Lung microvascular endothelial cell (primary cell): ENCODE measurements around the gene FAM177B. TPM values are rescaled to one million over a fixed set of nuclear protein-coding genes. Genes with fewer than 3 reads are reported as not detected.
"Not testable (repeated sequence)": the region's sequence is repeated elsewhere in the genome, so short reads cannot be mapped to it uniquely, and the experiment has no call there.

Experiments
- DNase-seq, 2 donors: peaks; one replicate each; pipeline versions ENCODE4 v3.0.0 to v3.0.0-alpha.2; 2010; ENCODE audit warnings: low read depth in 2 of 2
- total RNA-seq: library from RNA; depleted of rRNA; stranded (reverse); fragments of >200 nt; gene quantifications from 2 replicates; pipeline ENCODE4 v1.2.1, GENCODE V29; 2014

Gene FAM177B
- total RNA-seq, 1 donor from 2014 or later, result not detected

DNA sequence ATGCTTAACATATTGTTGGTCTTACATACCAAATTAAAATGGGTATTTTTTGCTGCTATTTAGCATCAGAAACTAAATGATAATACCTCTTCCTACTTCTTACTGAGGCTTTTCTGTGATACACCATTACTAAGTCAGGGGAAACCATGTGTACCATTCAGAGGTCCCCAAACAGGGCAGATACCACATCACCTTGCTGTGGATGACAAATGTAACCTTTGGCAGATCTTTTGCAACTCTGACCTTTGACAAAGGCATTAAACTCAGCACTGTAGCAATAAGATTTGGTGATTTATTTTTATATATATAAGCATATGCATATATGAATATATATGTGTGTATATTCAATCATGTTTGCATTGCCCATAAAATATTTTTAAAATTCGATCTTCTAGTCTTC is 2.9 kb downstream of the FAM177B start:
- no peak for DNase-seq

DNA sequence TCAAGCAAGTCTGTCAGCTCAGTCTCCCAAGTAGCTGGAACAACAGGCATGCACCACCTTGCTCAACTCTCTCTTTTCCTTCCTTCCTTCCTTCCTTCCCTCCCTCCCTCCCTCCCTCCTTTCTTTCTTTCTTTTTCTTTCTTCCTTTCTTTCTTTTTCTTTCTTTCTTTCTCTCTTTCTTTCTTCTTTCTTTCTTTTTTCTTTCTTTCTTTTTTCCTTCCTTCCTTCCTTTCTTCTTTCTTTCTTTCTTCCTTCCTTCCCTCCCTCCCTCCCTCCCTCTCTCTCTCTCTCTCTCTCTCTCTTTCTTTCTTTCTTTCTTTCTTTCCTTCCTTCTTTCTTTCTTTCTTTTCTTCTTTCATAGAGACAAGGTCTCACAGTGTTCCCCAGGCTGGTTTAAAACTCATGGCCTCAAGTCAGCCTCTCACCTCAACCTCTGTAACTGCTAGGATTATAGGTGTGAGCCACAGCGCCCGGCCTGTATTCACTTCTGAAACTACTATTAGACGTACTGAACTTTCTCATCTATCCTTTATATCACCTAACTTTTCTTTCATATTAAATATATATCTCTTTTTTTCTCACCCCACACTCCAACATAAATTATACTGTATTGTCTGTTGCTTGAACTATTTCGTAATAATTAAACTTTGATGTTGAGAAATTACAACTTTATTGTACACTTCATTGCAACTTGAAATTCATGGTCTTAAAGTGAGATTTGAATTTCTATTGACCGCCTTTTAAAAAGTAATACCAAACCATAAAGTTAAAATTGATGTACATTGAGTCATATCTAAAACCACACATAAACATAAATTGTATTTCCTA is 4.8 kb downstream of the FAM177B start:
- DNase-seq, result not testable (repeated sequence)

DNA sequence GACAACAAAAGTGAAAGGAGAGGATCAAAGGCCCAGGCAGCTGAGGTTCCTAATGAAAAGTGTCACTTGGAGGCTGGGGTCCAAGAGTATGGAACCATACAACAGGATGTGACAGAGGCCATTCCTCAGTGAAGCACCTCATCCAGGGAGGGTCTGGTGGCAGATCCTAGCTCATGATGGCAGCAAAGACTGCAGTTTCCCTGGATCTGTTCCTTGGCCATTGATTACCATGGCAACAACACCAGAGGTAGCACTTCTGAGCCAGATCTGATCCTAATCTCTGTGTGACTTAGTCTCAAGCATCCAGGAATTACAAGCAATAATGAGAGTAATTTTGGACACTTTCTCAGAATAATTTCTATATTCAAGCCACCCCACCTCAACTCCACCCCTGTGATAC is 12.9 kb downstream of the FAM177B start:
- no peak for DNase-seq

DNA sequence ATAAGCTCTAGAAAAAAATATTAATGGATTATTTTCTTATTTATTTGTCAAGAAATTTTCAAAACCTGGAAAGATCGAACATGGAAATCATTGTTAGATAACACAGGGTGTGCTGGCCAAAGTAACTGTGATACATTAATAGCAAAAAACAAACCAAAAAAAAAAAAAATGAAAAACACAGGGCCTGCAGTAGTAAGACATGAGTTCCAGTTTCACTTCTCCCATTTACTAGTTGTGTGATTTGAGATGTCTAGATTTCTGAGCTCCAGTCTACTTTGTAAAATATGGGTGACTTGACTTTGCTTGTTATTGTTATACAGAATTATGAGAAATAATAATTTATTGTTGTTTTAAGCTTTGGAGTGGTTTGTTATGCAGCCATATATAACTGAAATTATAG is 13.6 kb downstream of the FAM177B start:
- DNase-seq, result no peak

DNA sequence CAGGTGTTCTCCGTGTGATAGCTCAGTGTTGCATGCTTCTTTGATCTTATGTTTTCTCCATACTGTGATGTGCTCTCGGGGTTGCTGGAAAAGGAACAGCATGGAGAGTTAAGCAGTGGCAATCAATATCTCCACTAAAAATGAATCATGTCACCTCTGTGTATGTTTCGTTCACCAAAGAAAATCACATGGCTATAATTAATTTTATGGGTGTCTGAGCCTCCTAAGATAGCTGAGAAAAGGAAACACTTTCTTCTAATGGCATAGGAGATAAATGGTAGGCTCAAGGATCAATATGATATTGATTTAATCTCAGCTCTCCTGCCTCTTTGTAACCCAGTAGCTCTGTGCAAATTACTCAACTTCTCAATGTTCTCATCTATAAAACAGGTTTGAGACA is 14.3 kb downstream of the FAM177B start:
- DNase-seq, result no peak

DNA sequence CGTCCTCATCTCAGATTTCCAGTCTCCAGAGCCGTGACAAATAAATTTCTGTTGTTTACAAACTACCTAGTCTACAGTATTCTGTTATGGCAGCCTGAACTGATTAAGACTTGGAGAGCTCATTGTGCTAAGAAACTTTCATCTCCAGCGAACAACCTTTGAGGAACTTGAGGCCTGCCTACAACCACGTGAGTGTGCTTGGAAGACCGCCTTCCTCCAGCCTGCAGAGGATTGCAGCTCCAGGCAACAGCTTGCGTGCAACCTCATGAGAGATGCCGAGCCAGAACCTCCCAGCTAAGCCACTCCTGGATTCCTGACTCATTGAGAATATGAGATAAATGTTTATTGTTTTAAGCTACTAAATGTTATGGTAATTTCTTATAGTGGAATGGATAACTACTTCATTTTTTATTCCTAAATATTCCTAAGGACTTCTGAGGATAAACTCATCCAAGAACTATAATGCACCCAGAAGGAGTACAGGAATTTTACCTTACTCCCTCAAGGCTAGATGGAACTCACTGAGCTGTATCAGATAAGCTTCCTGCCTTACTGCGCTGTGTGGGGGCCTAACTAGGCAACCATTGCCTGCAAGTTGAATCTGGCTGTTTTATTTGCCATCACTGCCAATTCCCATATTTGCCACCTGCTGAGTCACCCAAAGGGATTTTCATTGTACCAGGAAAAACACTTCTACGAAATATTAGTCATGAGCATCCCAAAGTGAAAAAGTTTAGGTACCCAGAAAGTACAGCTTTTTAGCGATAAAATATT is 17.6 kb downstream of the FAM177B start:
- peak in 1 of 2 donors; percentile 14 for DNase-seq

DNA sequence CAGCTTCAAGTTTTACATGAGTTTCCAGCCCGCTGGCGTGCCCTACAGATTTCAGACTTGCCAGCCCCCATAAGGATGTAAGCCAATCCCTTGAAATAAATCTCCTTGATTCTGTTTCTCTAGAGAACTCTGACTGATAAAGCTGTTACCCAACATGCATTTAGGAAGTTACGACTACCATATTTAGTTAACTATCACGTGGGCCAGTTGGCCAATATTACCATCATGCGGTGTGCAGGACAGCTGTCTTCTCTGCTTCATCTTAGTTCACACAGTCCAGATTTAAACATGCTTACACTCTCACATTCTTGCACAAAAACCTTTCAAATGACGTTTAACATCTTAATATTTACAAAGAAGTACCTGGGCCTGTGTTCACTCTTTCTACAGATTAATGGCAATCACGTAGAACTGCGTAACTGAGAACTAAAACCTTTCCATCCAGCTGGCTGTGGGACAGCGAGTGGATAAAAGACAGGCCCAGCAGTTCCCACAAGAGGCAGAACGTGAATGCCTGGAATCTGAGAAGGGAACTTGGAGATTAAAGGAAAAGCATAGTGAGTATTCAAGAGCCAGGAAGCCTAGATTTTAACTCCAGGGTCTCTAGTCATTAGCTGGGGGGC is 20.8 kb downstream of the FAM177B start:
- DNase-seq, result no peak

DNA sequence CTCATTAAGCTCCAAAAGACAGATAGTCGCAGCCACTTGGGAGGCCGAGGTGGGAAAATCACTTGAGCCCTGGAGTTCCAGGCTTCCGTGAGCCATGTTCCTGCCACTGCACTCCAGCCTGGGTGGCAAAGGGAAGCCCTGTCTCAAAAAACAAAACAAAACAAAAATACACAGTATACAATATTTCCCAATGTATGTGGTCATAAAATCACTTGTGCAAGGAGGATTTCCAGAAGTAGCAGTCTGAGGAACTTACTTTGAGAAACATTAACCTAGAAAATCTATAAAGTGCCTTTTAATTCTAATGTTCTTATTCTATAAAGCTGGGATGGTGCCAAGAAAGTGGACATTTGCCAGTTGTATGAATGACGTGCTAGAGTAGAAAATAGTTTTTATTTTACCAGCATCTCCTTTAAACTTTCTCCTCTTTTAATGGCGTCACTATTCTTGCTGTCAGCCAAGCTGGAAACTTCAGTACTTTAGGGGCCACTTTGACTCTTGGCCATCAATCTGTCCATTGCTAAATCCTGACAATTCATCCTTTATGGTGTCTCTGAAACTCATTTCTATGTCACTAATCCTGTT is 22.5 kb downstream of the FAM177B start:
- no peak for DNase-seq

DNA sequence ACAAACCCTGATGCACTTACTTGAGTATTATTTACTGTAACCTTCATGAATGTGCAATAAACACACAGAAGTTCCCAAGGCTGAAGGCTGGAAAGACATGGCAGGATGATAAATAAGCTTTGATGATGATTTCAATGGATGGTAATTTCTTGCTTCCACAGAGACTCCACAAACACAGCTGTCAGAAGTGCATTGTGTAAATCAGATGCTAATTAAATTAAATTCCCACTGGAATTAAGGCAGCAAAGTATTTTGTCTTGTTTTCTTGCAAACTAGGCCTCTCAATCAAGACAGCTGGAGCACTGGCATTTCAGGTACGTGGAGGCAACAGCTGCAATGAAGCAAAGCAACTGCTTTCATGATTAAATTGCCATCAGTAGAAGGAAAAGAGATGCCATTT is 24.1 kb downstream of the FAM177B start:
- DNase-seq, result no peak

DNA sequence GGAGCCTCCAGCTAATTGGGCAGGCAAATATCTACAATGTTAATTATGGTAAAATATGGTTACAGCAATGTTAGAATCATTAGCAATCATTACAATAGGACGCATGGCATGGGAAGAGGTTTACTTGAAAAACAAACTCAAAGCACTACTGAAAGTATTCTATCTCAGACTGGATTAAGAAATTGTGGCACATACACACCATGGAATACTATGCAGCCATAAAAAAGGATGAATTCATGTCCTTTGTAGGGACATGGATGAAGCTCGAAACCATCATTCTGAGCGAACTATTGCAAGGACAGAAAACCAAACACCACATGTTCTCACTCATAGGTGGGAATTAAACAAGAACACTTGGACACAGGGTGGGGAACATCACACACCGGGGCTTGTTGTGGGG is 25.2 kb downstream of the FAM177B start:
- not testable (repeated sequence) for DNase-seq

DNA sequence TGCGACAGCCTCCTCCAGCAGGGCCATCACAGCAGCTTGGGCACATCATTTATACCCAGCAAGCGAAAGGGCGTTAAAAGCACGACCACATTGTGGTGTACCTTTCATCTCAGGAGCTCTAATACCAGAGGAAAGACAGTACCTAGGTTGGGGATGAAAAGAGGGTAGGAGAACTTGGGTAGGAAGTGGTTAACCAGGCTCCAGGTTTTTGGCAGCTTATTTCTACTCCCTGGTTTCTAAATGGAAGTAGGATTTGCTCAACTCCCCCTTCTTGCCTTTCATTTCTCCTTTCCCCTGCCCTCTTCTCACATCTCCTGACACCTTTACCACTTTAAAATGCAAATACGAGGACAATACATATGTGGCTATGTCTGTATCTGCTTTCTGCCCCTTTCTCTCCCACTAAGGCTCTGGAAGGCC is 30.2 kb downstream of the FAM177B start:
- DNase-seq, result no peak

DNA sequence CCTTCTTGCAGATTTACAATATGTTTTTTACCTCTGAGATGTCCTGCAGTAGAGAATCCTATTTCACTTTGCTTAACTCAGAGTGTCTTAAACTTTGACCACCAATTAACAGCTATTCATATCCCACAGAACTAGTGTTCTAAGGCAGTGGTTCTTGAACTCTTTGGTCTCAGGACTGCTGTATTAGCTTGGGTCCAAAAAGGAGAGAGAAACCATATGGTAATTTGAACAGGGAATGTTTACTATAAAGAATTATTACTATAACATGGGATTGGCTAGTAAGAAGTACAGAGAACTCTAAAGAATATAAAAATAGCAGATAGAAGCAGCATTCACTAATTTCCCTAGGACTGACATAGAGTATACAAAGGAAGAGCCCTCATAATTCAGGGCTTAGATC is 31.6 kb downstream of the FAM177B start:
- no peak for DNase-seq

DNA sequence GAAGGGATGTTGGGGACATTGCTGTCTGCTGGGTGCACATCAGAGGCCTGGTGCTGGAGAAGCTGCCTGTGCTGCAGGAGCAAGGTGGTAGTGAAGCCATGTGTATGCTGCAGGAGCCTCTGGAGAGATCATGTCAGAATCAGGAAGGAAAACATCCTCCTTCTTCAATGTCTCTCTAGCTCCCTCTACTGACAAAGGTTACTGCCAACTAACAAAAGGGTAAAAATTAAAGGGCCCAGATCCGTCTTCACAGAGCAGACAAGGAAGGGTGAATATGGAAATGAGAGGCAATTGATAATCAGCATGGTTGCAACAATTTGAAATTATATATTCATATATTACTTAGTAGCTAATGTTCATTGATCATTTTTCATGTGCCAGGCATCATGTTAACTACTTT is 32.2 kb downstream of the FAM177B start:
- no peak for DNase-seq

DNA sequence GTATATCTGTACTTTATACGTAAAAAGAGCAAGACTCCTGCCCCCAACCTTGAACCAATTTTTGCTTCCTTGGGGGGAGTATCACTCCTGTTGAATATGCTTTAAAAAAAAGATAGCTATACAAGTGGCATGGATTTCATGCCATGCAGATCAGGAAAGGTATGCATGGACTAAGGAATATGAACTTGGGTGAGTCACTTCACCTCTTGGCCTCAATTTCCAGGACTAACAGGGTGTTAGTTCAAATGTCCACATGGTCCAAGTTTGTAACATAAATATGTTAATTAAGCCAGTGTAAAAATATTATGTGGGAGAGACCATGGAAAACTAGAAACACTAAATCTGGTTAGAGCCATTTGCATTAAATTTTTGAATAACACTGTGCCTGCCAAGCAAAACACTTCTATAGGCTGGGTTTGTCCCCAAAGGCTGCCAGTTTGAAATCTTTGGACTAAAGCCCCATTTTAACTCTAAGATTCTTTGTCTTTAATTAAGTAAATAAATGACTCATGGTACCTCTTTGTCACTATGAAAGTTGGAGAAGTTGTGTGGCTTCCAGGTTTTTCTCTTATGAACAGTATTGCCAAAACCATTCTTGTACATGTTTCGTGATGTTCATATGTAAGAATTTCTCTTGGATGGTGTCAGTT is 33.1 kb downstream of the FAM177B start:
- no peak for DNase-seq

DNA sequence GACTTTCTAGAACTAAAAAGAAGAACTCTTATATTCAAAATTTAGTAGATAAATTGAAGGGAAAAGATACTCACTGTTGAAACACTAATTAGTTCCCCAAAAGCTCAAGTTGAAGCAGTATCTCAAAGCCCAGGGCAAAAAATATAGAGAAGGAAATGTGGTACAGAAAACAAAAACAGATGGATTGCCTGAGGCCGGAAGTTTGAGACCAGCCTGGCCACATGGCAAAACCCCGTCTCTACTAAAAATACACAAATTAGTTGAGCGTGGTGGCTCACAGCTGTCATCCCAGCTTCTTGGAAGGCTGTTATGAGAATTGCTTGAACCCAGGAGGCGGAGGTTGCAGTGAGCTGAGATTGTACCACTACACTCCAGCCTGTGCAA is 36.0 kb downstream of the FAM177B start:
- no peak for DNase-seq

DNA sequence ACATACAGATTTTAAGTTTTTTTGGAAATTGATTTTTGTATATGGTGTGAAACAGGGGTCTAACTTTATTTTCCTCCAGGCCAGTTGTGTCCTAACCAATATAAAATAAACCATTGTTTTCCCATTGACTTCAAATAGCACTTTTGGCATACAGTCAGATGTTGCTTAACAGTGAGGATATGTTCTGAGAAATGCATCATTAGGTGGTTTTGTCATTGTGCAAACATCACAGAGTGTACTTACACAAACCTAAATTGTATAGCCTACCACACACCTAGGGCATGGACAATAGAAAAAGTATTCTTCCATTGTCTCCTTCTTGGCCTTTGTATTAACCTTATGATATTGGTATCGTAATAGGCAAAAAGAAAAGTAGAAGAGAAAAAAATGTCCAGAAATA is 40.5 kb downstream of the FAM177B start:
- DNase-seq, result peak in 1 of 2 donors; percentile 12

DNA sequence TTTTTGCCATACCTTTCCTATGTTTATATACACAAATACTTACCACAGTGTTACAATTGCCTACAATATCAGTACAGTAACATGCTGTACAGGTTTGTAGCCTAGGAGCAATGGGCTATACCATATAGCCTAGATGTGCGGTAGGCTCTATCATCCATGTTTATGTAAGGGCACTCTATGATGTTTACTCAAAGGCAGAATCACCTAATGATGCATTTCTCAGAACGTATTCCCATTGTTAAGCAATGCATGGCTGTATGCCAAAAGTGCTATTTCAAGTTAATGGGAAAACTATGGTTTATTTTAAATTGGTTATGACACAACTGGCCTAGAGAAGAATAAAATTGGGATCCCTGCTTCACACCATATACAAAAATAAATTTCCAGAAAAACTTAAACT is 41.0 kb downstream of the FAM177B start:
- DNase-seq, result peak; percentile 42 to 61

DNA sequence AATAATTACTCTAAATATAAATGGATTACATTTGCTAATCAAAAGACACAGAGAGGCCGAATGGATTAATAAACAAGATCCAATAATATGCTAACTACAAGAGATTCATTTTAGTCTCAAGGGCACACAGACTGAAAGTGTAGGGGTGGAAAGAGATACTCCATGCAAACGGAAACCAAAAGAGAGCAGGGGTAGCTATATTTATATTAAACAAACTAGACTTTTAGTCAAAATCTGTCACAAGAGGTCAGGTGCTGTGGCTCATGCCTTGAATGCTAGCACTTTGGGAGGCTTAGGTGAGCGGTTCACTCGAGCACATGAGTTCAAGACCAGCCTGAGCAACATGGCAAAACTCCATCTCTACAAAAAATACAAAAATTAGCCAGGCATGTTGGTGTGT is 44.2 kb downstream of the FAM177B start:
- no peak for DNase-seq

DNA sequence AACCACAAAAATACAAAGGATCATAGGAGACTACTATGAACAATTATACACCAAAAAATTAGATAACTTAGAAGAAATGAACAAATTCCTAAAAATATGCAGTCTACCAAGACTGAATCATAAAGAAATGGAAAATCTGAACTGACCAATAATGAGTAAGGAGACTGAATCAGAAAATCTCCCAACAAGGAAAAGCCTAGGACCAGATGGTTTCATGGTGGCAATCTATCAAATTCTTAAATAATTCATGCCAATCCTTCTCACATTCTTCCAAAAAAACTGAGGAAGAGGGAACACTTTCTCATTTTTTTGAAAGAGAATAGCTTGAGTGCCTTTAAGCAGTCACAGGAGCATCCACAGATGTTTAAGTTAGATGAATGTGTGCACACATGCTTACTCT is 46.0 kb downstream of the FAM177B start:
- no peak for DNase-seq

DNA sequence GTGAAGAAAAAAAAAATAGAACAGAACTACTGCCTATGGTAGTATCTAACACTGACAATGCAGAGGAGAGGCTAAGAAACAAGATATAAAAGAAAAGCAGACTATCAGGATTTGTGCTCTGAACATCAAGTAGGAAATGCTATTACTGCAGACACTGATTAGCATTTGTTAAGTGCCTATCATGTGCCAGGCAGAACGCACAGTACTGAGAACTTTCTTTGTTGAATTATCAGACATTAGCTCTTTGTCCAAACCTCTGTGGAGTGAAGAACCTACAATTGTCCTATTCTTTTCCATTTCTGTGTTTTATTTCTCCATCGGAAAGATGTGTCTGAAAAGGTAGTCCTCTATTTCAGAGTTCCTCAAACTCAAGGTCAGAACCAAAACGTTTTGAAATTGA is 47.4 kb downstream of the FAM177B start:
- DNase-seq, result no peak

DNA sequence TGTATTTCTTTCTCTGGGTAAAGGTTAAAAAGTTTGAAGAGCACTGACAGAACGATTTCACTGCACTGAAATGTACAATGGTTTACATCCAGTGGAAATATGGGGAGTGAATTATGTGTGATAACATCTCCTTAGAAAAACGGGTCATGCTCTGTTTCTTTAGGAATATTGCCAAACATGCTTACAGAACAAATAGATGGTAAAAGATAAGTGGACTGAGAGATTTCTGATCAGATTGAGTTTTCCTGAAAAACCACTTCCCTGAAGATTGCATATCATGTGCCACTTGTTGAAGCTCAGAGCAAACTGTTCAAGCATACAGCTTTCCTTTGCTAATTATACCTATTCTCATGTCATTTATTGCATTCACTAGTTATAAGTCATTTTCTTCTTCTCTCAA is 47.9 kb downstream of the FAM177B start:
- no peak for DNase-seq

DNA sequence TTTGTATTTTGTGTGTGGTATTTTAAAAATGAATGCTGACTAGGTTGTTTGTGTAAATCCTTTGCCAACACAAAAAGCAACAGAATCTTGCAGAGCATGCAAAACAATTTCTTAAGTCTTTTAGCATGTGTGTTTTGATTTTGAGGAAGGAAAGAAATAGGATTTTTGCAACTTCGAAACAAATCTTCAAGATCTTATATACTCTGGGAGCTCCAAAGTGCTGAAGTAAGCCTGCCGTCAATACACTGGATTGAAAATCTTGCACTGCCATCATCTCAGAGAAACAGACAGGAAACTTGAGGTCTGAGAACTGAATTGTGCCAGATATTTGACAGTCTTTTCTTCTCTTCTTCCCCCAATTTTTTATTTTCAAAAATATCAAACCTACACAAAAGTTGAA is 48.5 kb downstream of the FAM177B start:
- DNase-seq, result no peak
